ENCODE results near the gene VEPH1. TPM values are rescaled to one million over a fixed set of nuclear protein-coding genes. Genes with fewer than 3 reads are reported as not detected.

The VEPH1 gene
- total RNA-seq, 1 experiment from 2014 or later = 7.7 TPM

DNA sequence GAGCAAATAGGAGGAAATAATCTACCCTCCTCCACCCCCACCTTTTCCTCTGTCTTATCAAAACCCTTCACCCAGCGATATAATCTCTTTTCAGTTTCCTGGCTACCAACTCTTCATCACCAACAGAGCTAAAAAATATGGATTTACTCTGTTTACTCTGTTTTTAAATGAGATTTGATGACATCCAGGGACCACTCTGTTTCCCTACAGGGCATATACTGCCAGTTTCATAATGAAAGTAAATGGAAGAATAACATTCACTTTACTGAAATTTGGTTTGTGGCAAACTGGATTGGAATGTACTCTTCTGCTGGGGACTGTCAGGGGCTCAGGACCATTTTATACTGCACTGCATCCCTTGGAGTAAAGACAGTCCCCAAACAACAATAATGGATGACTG is 146.7 kb downstream of the VEPH1 start:
- Histone ChIP-seq H2BK120ac (ENCODE audit: low read depth, low read length, poor library complexity, severe bottlenecking) (no peak overlapping the region), H3K9ac (ENCODE audit: extremely low read depth, insufficient read length, low read length) (no peak overlapping the region), H3K23ac (ENCODE audit: insufficient read length, low read depth, low read length) (no peak overlapping the region), H3K4me1 (ENCODE audit: insufficient read depth, low read length) (0 out of 2 replicates have a peak, but pooled peaks cover 3% of the 10 kb centered on the region), H4K91ac (ENCODE audit: insufficient read length, low read depth, low read length) (no peak overlapping the region), H3K56ac (ENCODE audit: insufficient read length, low read depth, low read length) (no peak overlapping the region), H3K4ac (ENCODE audit: low read depth, low read length) (no peak overlapping the region), H3K27me3 (ENCODE audit: insufficient read depth, low read length) (no peaks in the 10 kb centered on the region), H3K14ac (ENCODE audit: insufficient read depth, low read length) (no peak overlapping the region), H2BK12ac (ENCODE audit: insufficient read length, low read depth, low read length) (no peak overlapping the region), H4K5ac (ENCODE audit: insufficient read length, low read depth, low read length) (no peak overlapping the region), H2BK5ac (ENCODE audit: insufficient read length, low read length) (no peak overlapping the region), H3K27ac (ENCODE audit: insufficient read length, low read depth, low read length) (no peak overlapping the region), H3K79me2 (ENCODE audit: insufficient read depth, low read length) (no peaks in the 10 kb centered on the region), H2BK15ac (ENCODE audit: low read depth, low read length) (no peak overlapping the region), H3T11ph (ENCODE audit: low read length) (no peak overlapping the region), H3K4me2 (ENCODE audit: insufficient read depth, insufficient read length, low read length) (no peak overlapping the region), H2AK5ac (ENCODE audit: insufficient read length, low read length) (no peak overlapping the region), H4K20me1 (ENCODE audit: control insufficient read depth, insufficient read depth, insufficient read length) (no peaks in the 10 kb centered on the region), H2AFZ (ENCODE audit: low read length) (no peak overlapping the region), H3K79me1 (ENCODE audit: insufficient read depth, low read depth, low read length, poor library complexity, severe bottlenecking) (no peaks in the 10 kb centered on the region), H3K23me2 (ENCODE audit: insufficient read length, low read depth, low read length, poor library complexity, severe bottlenecking) (no peaks in the 10 kb centered on the region), H3K9me3 (ENCODE audit: control insufficient read depth, low read depth, low read length) (no peaks in the 10 kb centered on the region), H4K8ac (replicated peaks; ENCODE audit: insufficient read length, low read depth, low read length) (no peak overlapping the region), H2BK20ac (ENCODE audit: low read depth, low read length, poor library complexity, severe bottlenecking) (no peak overlapping the region), H3K18ac (ENCODE audit: insufficient read length, low read depth, low read length) (no peak overlapping the region)
- no peaks in the 10 kb centered on the region for H3K9me3 Mint-ChIP-seq
- no peak overlapping the region for H3K27ac Mint-ChIP-seq
- H3K36me3 Mint-ChIP-seq (ENCODE audit: insufficient read depth in 1 of 3, low read depth in 3 of 3) = no peaks in the 10 kb centered on the region
- no peak for DNase-seq
- H3K27me3 Mint-ChIP-seq (ENCODE audit: low read depth) = no peaks in the 10 kb centered on the region; the same call in 1 of the 2 replicates
- TF ChIP-seq, protein P1, sequence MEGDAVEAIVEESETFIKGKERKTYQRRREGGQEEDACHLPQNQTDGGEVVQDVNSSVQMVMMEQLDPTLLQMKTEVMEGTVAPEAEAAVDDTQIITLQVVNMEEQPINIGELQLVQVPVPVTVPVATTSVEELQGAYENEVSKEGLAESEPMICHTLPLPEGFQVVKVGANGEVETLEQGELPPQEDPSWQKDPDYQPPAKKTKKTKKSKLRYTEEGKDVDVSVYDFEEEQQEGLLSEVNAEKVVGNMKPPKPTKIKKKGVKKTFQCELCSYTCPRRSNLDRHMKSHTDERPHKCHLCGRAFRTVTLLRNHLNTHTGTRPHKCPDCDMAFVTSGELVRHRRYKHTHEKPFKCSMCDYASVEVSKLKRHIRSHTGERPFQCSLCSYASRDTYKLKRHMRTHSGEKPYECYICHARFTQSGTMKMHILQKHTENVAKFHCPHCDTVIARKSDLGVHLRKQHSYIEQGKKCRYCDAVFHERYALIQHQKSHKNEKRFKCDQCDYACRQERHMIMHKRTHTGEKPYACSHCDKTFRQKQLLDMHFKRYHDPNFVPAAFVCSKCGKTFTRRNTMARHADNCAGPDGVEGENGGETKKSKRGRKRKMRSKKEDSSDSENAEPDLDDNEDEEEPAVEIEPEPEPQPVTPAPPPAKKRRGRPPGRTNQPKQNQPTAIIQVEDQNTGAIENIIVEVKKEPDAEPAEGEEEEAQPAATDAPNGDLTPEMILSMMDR (conservative IDR thresholded peaks at IDR 0.05) = no peak
- peaks cover 4 to 6% of the 10 kb centered on the region in 2 experiments for H3K4me1 Mint-ChIP-seq
- H3K4me3 Mint-ChIP-seq = no peak overlapping the region
- WGBS (ENCODE audit: extremely low coverage, insufficient read length, low lambda C conversion rate) = no CpG with 5 or more reads among the region's 1 CpG
